Tibial nerve (tissue), 4 donors: Measurements from ENCODE around the gene C11orf65.

Experiments used
- CTCF ChIP-seq, 5 experiments: fragments of 200-600 bp in 3 of 5; fragments of 450-650 bp in 2 of 5; sonication (generic) in 3 of 5; IDR thresholded peaks; one replicate each; pipeline ENCODE4 v1.5.1; 2016 to 2019; ENCODE audit warnings: antibody characterized with exemption in 5 of 5, mild to moderate bottlenecking in 3 of 5, moderate library complexity in 2 of 5
- EP300 ChIP-seq, 2 donors: sonication (generic); formaldehyde crosslinking; IDR thresholded peaks; one replicate each; pipeline ENCODE4 v1.6.1; 2017; ENCODE audit warnings: antibody characterized with exemption in 2 of 2, mild to moderate bottlenecking in 1 of 2
- POLR2A ChIP-seq, 2 donors: fragments of 450-650 bp; IDR thresholded peaks; one replicate each; pipeline ENCODE4 v1.6.1; 2017; ENCODE audit warnings: antibody characterized with exemption in 2 of 2, mild to moderate bottlenecking in 2 of 2, moderate library complexity in 2 of 2

- TF ChIP-seq CTCF (IDR thresholded peaks at IDR 0.05) (no peak), POLR2A (IDR thresholded peaks at IDR 0.05) (no peak), EP300 (IDR thresholded peaks at IDR 0.05) (no peak)
These were observed 19.0 kb upstream of the C11orf65 start for GRCh38 chr11:108486331-108486730.
